Stimulated activated CD4-positive, alpha-beta T cell treated with anti-CD3 and anti-CD28 coated beads, Interleukin-1b, Interleukin-23, amount 100 ng/mL, for 4 hours (primary cell): ENCODE results near the gene DACH2.

Source experiments
- DNase-seq, 2 donors: peaks; one replicate each; pipeline ENCODE4 v3.0.0-alpha.2; 2020; ENCODE audit warnings: low read depth in 2 of 2

The DACH2 gene

DNA sequence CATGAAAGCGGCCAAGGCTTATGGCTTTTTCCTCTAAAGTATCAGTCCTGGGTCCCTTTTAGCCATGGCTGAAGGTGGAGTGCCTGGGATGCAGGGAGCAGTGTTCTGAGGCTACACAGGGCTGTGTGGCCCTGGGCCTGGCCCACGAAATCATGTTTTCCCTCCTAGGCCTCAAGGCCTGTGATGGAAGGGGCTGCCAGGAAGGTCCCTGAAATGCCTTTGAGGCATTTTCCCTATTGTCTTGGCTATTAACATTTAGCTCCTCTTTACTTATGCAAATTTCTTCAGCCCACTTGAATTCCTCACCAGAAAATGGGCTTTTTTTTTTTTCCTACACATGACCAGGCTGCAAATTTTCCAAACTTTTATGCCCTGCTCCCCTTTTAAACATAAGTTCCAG lies 657.0 kb downstream of the DACH2 start:
- DNase-seq, result no peak

DNA sequence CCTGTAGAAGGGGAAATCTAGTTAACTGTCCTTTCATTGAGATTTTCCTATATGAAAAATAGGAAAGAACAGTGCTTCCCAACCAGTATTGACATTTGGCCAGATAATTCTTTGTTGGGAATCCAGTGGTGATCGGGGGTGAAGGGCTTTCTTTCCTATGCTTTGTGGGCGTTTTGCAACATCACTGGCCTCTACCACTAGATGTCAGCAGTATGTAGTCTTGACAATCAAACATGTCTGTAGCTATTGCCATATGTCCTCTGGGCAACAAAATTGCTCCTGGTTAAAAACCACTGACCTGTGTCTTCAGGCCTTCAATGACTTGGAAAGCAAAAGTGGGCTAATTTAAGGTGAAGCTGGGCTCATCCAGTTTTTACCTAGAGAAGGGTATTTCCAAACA lies 658.5 kb downstream of the DACH2 start:
- no peak for DNase-seq

DNA sequence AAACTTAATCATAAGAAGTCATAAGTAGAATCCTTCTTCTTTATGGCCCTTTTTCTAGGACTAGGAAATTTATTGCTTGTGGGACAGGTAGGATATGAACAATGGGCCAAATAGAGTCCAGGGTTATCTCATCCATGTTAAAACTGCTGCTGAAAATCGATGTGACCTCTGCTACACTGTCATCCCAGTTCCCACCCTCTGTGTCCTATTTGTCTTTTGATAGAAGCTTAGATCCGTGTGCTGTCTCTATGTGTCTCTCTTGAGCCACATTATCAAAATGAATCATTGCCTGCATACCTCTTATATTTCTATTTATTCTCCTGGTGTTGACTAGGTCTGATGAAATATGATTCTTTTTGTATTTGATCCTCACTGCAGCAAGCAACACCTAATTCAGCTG lies 661.4 kb downstream of the DACH2 start:
- no peak for DNase-seq

DNA sequence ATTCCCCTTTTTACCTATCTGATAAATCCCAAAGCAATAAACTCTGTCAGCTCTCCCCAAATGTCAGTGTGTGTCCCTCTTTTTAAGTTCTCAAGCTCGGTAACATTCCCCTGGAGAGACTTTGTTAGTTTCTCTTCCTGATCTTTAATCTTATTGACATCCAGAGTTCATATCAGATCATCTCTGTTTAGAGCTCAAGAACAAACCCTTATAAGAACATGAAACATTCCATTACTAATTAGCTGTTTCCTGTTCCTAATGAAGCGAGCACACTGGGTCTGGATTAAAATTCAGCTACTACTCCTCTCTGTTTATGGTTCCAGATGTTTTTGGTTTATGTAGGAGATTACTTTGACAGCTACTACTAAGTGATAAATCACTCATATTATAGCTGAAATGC lies 681.5 kb downstream of the DACH2 start:
- DNase-seq, result no peak

DNA sequence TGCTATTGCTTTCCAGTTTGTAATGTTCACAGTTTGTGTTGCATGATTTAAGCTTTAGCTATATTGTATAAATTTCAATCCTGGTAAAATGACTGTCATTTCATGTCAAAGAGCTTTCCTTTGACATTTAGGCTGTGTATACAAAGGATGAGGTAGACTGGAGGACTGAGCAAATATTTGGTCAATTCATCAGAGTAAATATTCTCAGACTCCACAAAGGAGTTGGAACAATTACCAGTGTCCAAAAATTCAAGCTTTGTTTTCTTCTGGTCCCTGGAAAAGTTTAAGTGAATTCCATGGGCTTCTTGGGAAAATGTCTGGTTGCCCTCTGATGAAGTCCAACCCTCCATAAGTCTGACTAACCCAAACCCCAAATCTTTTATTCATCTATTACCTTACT lies 682.4 kb downstream of the DACH2 start:
- DNase-seq, result no peak

DNA sequence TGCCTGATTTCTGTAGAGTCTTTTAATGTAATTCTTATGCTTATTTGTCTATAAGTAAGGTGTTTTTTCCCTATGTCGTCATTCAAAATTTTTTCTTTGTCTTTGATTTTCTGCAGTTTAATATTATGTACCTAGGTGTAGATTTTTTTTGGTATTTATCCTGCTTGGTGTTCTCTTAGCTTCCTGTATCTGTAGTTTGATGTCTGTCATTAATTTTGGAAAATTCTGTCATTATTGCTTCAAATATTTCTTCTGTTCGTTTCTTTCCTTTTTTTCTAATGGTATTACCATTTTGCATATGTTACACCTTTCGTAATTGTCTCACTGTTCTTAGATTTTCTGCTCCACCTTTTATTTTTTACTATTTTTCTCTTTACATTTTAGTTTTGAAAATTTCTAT lies 696.9 kb downstream of the DACH2 start:
- no peak for DNase-seq
